Calu3 (cell line): Measurements from ENCODE around the gene VWCE. TPM values are rescaled to one million over a fixed set of nuclear protein-coding genes. Genes with fewer than 3 reads are reported as not detected.

Source experiments
- BruUV-seq: library from RNA; stranded (reverse); fragments of 400-500 nt; replicated peaks from 2 replicates; lab custom pipeline; 2021; lab: Mats Ljungman, UMichigan
- CTCF ChIA-PET: fragments of 300-600 bp; sonication (Branson Sonifier 250); formaldehyde crosslinking; loops from one replicate; lab custom pipeline; 2022; ENCODE audit warnings: antibody characterized with exemption; lab: Charles Lee
- DNase-seq: peaks from one replicate; pipeline ENCODE4 v3.0.0; 2022
- H3K27ac Mint-ChIP-seq: one replicate; pipeline ENCODE4 v1.8.0; 2022; ENCODE audit warnings: mixed read lengths; ENCODE audit not compliant: unreplicated experiment
- H3K27me3 Mint-ChIP-seq: one replicate; pipeline ENCODE4 v1.8.0; 2022; ENCODE audit warnings: mixed read lengths; ENCODE audit not compliant: unreplicated experiment
- H3K36me3 Mint-ChIP-seq: one replicate; pipeline ENCODE4 v1.8.0; 2022; ENCODE audit warnings: mild to moderate bottlenecking, moderate library complexity, mixed read lengths; ENCODE audit not compliant: insufficient read depth, unreplicated experiment
- H3K4me1 Mint-ChIP-seq: one replicate; pipeline ENCODE4 v1.8.0; 2022; ENCODE audit warnings: mild to moderate bottlenecking, low read depth, mixed read lengths; ENCODE audit not compliant: unreplicated experiment
- H3K4me3 Mint-ChIP-seq: one replicate; pipeline ENCODE4 v1.8.0; 2022; ENCODE audit warnings: mild to moderate bottlenecking, low read depth, moderate library complexity, mixed read lengths; ENCODE audit not compliant: unreplicated experiment
- H3K9me3 Mint-ChIP-seq: one replicate; pipeline ENCODE4 v1.8.0; 2022; ENCODE audit warnings: low read depth, mixed read lengths; ENCODE audit not compliant: unreplicated experiment
- intact Hi-C: fragments of 100-400 bp; cut with micrococcal nuclease; formaldehyde crosslinking; loops from one replicate; pipeline ENCODE4 v1.10.0; 2022; ENCODE audit not compliant: unreplicated experiment
- total RNA-seq: library from RNA; stranded (reverse); gene quantifications from 2 replicates; pipeline ENCODE4 v1.2.3, GENCODE V29; 2022
- TF ChIP-seq, protein P1 (sequence below): fragments of 200-600 bp; IDR thresholded peaks from one replicate; pipeline ENCODE4 v1.8.0; 2022; ENCODE audit warnings: antibody characterized with exemption; ENCODE audit not compliant: unreplicated experiment

The VWCE gene
- total RNA-seq, 1 experiment from 2014 or later, result 0.66 TPM

DNA sequence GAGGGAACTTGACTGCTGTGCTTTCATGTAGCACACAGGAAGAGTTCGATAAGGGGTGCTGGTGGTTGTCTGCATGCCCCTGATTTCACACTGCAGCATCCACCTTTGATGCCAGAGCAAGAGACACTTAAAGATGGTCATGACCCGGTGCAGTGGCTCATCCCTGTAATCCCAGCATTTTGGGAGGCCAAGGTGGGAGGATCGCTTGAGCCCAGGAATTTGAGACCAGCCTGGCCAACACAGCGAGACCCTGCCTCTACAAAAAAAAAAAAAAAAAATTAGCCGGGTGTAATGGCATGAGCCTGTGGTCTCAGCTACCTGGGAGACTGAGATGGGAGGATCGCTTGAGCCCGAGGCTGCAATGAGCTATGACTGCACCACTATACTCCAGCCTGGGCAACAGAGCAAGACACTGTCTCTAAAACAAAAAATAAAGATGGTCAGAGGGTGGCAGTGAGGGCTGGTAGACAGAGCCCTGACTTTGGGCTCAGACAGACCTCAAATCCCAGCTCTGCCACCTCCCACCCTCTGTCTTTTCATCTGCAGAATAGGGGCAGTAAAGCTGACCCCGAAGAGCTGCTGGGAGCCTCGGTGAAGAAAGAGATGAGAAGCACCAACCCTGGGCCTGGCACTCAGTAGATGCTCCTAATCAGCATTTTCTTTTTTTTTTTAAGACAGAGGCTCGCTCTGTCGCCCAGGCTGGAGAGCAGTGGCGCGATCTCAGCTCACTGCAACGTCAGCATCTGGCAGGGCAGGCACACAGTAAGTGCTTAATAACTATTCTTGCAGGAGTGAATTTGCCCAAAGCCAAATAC, 17.7 kb downstream of the VWCE start:
- Mint-ChIP-seq H3K4me3 (no peak overlapping the region), H3K27ac (no peak overlapping the region), H3K9me3 (no peaks in the 10 kb centered on the region), H3K36me3 (no peaks in the 10 kb centered on the region), H3K27me3 (peaks cover 57% of the 10 kb centered on the region), H3K4me1 (no peaks in the 10 kb centered on the region)
- TF ChIP-seq, protein P1, sequence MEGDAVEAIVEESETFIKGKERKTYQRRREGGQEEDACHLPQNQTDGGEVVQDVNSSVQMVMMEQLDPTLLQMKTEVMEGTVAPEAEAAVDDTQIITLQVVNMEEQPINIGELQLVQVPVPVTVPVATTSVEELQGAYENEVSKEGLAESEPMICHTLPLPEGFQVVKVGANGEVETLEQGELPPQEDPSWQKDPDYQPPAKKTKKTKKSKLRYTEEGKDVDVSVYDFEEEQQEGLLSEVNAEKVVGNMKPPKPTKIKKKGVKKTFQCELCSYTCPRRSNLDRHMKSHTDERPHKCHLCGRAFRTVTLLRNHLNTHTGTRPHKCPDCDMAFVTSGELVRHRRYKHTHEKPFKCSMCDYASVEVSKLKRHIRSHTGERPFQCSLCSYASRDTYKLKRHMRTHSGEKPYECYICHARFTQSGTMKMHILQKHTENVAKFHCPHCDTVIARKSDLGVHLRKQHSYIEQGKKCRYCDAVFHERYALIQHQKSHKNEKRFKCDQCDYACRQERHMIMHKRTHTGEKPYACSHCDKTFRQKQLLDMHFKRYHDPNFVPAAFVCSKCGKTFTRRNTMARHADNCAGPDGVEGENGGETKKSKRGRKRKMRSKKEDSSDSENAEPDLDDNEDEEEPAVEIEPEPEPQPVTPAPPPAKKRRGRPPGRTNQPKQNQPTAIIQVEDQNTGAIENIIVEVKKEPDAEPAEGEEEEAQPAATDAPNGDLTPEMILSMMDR, result no peak
- DNase-seq, result no peak
- intact Hi-C loops, result no loop called here
- CTCF ChIA-PET, result interaction anchor here (0.6 kb wide), 1 partner anchor 14 kb away, joined by 5 read pairs; no protein-coding TSS in a partner anchor
- no TSS peak for BruUV-seq

DNA sequence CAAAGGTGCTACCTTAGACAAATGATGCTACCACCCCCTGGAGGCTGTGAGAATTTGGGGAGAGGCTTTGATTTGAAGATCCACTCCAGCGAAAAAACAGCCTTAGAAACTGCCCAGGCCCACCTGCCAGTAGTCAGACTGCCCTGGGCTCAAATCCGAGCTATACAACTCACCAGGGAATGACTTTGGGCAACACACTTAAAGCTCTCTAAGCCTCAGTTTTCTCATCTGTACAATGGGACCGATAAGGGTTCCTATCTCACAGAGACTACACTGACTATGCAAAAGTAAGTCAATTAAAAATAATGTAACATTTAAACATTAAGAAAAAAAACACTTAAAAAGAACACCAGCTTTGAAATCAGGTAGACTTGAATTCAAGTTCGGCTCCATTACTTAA, 19.9 kb downstream of the VWCE start:
- TF ChIP-seq, protein P1, result no peak
- Mint-ChIP-seq H3K27me3 (peaks cover 42% of the 10 kb centered on the region), H3K4me3 (no peak overlapping the region), H3K9me3 (no peaks in the 10 kb centered on the region), H3K36me3 (no peaks in the 10 kb centered on the region), H3K4me1 (no peaks in the 10 kb centered on the region), H3K27ac (no peak overlapping the region)
- intact Hi-C loops, result no loop called here
- CTCF ChIA-PET, result interaction anchor here (0.5 kb wide), 1 partner anchor 499 kb away, joined by 3 read pairs; no protein-coding TSS in a partner anchor
- BruUV-seq, result no TSS peak
- no peak for DNase-seq

DNA sequence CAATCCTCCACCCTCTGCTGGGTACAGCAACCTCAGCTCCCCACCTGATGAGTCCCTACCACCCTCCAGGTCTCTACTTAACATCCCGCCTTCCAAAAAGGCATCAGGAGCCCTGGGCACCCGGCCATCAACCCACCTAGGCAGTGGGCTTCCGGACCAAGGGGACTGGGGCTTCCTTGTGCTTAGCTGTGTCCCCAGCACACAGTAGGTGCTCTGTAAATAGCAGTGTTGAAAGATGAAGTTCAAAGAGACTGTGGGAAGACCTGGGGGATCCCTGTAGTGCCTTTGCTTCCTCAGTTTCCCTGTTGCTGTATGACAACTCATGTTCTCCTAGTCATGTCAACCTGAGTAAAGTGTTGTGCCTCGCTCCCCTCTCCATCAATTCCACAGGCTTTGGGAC, 21.0 kb downstream of the VWCE start:
- no peak overlapping the region for H3K27ac Mint-ChIP-seq
- TF ChIP-seq, protein P1, result no peak
- H3K9me3 Mint-ChIP-seq, result no peaks in the 10 kb centered on the region
- no peak for DNase-seq
- no peak overlapping the region for H3K4me3 Mint-ChIP-seq
- H3K4me1 Mint-ChIP-seq, result no peaks in the 10 kb centered on the region
- BruUV-seq, result no TSS peak
- CTCF ChIA-PET, result no interaction called here
- peaks cover 42% of the 10 kb centered on the region for H3K27me3 Mint-ChIP-seq
- intact Hi-C loops, result no loop called here
- no peaks in the 10 kb centered on the region for H3K36me3 Mint-ChIP-seq

- H3K27me3 Mint-ChIP-seq, result peaks cover 38% of the 10 kb centered on the region
- no peak for DNase-seq
- H3K9me3 Mint-ChIP-seq, result no peaks in the 10 kb centered on the region
- H3K4me3 Mint-ChIP-seq, result no peak overlapping the region
- BruUV-seq, result no TSS peak
- no peaks in the 10 kb centered on the region for H3K4me1 Mint-ChIP-seq
- H3K36me3 Mint-ChIP-seq, result no peaks in the 10 kb centered on the region
- TF ChIP-seq, protein P1, result no peak
- no peak overlapping the region for H3K27ac Mint-ChIP-seq
- intact Hi-C loops, result no loop called here
- CTCF ChIA-PET, result no interaction called here
These were observed 21.7 kb downstream of the VWCE start for GRCh38 chr11:61273178-61274078.
